DMS 273 (cell line): Measurements from ENCODE around the gene ZNF148.

Experiments
- DNase-seq: peaks from one replicate; lab custom pipeline; 2025; ENCODE audit not compliant: unreplicated experiment; lab: John Stamatoyannopoulos, UW

ZNF148 gene

DNA sequence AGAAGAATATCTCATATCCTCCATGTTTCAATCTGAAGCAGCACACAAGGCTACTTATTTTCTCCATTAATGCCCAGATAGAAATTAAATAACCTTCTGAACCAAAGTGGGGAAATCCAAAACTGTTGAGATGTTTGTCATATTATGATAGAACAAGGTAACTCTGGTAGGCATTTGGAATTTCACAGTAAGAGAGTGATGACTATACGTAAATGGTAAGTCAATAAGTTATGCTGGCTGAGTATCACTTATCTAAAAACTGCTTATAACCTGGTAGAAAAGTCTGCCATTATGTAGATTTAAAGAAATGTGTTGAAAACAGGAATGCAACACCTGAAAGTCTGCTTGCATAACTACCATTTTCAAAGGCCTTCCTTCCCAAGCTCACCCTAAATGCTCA is 145.4 kb downstream of the ZNF148 start:
- no peak for DNase-seq

DNA sequence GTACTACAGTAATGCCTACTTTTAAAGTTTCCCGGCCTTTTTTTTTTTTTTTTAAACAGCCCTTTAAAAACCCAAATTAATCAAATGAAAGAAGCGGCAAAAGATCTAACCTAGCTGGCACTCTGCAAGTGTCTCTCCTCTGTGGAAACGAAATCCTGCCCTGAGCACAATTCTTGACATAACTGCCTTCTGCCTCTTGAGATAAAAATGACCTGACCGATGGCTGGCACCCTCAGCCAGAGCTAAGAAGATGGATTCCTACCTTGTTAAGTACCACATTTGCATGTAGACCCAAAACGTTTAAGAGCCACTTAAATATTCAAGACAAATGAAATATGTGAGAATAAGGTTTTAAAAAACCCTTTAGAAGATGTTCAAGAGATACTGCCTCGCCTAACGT is 146.0 kb downstream of the ZNF148 start:
- DNase-seq = no peak

DNA sequence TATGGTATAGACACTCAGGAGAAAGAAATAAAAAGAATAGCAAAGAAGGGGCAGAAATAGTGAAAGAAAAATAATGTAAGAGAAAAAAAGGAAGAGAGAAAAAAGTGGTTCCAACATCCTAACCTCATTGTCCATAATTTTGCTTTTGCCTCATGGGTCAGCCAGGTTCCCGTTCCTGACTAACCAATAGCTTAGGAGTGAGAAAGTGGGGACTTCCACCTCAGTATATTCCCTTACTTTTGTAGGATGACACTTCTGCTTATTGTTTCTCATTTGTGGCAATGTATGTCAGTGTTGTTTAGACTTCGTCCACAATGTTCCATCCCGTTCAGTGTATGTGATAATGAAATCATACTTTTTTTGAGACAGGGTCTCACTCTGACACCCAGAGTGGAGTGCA is 153.3 kb downstream of the ZNF148 start:
- no peak for DNase-seq

DNA sequence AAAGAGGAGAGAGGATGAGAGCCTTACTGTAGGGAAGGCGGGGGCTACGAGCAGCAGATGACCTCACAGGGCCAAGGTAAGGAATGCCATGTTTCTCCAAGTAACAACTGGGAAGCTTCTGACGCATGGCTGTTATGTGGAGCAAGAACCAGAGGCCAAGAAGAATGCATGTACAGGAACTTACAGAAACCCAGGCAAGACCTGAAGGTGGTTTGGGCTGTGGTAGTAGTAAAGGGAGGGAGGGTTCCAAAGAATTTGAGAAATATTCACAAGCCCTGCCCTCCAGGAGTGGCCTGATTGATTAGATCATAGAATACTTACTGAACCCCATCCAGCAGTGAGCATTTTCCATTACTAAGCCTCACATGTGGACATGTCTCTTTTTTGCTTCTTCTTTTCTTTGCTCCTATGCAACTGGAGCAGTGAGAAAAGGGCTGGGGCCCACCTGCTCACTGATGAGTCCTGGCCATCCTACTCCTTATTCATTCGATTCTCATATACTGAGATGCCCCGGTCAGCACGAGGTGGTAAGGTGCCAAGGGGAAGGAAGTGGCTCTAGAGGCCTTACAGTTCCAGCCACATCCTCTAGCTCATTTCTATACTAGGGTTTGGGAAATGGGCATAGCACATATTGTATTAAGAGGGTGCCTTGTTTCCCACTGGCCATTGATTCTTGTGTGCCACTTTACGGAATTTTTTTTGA is 154.2 kb downstream of the ZNF148 start:
- DNase-seq = no peak

DNA sequence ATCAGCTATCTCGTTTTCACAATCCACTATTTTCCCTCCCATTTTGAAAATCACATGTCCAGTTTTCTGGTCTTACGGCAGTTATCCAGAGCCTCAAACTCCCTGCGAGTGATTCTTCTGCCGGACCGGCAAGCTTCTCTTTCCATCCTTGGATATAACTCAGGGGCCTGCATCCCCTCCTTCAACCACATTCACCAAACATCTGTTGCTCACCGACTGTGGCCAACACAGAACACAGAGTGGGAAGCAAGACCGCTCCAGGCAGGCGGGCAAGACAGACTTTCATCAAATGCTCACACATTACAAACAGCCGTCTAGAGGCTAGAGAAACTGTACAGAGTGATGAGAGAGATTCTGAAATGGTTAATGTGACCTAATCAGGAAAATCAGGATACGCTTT is 154.9 kb downstream of the ZNF148 start:
- peak; percentile 45 for DNase-seq

DNA sequence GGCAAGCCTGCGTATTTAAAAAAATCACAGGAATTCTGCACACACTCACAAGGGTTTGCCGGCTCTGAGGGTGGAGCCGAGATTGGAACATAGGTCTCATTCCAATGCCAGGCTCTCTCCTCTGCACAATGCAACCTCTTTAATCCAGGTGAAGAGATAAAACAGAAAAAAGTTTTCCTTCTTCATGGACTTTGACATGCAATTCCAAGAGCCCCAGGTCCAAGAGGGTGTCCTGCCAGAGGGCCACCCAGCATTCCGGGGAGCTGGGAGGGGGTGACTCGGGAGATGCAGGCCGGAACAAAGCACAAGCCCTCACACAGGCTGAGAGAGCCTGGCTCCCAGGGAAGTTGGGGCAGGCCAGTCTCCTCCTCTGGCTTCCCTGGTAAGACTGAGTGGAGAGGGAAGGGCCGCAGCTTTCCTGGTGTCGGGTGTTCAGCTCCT is 155.8 kb downstream of the ZNF148 start:
- DNase-seq = no peak

DNA sequence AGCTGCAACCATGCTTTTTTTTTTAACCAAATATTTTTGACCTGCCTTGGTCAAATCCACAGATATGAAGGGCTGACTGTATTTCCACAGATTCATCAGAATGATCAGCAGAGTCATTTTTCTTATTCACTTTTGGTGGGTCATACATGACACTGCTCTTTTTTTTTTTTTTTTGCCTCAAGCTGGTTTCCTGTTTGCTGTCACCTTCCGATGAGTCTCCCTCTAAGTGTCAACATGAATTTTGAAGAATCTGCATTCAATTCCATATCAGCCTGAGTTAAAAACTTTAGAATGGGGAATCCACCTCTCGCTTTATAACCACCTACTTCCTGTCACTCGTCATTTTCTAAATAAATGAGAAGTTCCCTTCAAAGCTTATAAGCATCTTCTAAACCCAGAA is 160.4 kb downstream of the ZNF148 start:
- no peak for DNase-seq

DNA sequence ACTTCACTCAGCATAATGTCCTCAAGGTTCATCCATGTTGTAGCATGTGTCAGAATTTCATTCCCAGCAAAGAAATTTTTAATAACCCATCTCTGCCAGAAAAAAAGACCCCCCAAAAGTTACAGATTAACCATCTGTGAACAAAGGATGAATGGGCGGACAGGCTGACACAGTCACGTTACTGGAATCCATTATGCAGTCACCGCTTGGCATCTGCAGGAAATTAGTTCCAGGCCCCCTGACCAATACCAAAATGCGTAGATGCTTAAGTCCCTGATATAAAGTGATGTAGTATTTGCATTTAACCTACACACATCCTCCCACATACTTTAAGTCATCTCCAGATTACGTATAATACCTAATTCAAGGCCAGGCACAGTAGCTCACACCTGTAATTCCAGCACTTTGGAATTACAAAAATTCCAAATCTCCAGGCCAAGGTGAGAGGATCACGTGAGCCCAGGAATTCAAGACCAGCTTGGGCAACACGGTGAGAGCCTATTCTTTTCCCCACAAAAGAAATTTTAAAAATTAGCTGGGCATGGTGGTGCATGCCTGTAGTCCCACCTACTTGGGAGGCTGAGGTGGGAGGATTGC is 161.1 kb downstream of the ZNF148 start:
- no peak for DNase-seq

DNA sequence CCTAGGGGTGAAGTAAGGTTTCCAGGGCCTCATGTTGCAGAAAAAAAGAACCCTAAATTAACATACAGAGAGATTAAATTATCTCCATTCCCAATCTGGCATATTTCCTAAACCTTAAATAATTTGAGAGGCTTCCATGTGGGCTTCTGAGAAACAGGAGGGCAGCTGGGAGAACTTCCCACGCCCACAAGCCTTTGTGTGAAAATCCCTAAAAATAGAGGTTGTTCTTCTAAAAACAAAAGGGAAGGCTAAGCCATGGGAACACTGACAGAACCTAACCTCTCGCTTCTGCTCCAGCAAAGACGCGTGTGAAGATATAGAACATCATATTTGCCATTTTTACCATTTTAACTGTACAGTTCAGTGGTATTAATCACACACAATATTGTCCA is 161.8 kb downstream of the ZNF148 start:
- no peak for DNase-seq

DNA sequence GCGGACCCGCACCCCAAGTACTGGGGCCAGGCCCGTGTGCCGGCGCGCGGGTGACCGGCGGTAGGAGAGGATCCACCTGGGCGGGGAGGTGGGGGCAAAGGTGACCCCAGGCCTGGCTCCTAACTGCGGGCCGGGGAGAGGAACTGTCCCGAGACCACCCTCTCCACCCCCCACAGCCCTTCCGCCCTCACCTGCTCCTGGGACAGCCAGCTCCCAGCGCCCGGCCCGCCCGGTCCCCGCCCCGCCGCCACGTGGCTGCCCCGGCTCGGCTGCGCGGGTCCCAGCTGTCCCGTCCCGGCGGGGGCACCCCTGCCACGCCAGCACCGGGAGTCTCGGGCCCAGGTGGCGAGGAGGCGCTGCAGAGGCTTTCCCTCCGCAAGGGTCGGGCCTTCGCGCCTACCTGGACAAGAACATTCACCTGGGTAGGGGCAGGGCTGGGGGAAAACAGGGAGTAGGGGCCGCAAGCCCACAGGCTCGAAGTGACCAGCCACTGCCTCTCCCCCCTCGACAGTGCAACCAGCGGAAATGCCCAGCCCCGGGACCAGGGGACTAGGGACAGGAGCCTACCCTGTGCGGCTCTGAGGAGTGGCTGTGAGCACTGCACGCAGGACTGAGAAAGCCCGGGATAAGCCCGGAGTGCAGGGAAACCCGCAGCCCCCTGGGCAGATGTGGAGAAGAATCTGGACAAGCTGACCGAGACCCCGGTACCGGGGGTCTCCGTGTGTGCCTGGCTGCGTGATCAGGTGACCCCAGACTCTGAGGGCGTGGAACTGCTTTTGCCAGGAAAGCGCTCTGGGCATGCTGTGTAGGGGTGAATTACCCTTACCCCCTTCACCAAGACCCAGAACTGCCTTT is 162.4 kb downstream of the ZNF148 start, which contains the start of gene SLC12A8:
Gene SLC12A8 (minus strand): TSS at position 240 of the 855 bp plus-strand sequence. CDS start 1,399 bp downstream, outside the sequence.
- peak; percentile 72 for DNase-seq

DNA sequence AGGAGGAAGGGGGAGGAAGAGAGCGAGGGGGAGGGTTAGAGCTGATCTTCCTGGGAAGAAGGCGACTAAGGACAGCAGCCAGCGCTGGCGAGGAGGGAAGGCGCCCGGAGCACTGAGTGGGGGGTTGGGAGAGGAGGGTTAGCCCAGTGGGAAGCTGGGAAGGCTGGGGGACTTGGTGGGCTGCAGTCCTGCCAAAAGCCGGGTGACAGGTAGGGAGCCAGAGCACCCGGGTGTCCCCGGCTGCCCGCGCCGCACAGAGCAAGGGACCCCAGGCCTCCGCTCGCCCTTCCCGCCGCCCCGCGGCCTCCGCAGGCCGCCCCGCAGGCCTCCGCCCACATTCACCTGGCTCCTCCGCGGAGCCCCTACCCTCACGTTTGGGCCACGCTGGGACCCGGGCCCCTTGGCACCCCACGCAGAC is 163.0 kb downstream of the ZNF148 start:
- DNase-seq = peak; percentile 74

DNA sequence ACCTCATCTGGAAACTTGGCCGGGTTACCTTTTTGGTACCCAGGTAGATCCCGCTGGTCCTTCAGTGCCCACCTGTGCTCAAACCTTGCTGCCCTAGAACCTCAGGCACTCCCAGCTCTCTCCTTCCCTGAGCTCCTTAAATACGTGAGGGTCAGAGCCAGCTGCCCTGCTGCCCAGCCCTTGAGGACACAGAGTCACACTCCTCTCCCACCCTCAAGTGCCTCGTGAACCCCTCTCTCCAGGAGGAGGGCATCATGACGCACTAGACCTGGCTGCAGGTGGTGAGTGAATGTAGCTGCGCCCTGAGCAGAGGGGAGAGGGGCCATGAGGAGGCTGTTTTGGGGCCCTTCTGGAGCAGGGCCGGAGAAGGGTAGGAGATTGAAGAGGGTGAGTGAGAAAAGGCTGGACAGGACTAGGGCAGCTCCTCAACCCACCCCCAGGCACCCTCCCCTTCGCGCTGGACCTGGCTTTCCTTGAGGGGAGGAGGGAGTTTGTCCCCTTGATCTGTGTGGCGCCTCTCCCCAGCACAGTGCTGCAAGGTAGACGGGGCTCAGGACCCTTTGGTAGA is 163.5 kb downstream of the ZNF148 start:
- DNase-seq = no peak

DNA sequence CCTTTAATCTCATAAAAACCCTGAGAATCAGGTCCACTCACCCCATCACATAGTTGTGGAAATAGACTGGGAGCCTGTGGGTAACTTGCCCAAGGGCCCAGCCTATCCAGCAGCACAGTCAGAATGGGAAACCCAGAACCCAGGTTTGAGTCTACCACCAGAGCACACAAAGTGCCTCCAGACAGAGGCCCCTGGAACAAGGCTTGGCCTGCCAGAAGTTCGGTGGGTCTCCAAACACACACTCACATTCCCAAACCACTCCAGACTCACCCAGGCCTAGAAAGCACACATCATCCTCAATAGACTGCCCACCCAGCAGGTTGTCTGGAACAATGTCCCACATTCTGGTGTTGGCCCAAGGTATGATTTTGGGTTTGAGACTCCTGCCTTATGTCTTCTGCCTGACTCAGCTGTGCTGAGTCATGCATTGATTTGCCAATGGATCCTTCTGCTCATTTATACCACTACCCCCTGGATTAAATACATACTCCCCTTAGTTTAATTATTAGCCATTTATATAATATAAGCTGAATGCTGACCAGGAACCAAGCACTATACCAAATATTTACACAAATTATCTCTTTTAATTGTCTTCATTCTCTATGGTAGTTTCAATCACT is 167.1 kb downstream of the ZNF148 start:
- peak; percentile 55 for DNase-seq

DNA sequence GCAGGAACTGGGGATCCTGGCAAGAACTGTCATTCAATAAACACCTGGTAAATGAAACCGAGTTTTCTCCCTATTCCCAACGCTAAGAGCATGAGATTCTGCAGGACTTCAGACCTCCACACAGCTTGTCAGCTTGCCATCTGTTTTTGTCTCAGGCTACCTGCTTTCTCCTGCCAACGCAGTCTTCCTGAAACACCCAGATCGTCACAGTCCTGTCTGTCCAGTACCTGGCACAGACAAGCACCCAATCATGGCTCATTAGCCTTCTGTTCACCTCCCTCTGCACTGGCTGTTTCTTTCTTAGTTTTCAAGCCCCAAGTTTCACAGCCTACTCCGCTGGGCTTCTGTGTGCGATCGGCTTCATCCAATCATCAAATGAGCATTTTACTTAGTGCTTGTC is 167.6 kb downstream of the ZNF148 start:
- peak; percentile 71 for DNase-seq

DNA sequence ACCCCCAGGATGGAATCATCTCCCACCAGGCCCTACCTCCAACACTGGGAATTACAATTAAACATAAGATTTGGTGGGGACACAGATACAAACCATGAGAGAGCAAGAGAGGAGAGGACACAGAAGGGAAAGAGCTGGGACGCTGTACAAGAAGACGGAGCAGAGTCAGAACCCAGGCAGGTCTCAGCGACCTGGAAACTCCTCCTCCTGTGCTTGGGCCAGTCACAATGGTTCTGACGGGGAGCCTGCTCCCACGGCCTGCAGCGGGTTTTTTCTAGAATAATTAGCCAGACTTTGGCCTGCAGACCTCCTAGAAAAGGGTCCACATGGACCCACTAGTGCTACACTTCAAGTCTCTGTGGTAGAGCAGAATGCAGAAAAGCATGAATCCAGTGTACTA is 168.2 kb downstream of the ZNF148 start:
- no peak for DNase-seq

DNA sequence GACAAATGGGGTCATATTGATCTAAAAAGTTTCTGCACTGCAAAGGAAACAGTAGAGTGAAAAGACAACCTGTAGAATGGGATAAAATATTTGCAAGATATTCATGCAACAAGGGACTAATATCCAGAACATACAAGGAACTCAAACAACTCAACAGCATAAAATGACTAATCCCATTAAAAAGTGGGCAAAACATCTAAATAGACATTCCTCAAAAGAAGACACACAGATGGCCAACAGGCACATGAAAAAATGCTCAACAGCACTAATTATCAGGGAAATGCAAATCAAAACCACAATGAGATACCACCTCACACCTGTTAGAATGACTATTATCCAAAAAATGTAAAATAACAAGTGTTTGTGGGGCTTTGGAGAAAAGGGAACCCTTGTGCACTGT is 171.4 kb downstream of the ZNF148 start:
- no peak for DNase-seq

DNA sequence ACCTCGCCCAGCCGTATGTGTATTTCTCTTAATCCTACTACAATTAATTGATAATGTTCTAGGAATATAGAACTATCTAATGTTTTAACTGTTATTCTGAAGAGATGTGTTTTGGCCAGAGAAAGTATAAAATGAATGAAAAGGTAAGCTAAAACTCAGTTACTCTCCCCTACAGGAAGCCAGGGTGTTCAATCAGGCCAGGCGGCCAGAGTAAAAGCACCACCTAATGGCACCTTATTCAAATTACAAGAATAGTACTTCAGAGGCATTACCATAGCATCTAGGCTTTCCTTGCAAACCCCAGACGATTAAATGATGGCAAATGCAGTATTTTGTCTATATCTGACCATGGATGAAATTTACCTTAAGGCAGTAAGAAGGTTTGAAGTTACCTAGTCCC is 172.9 kb downstream of the ZNF148 start:
- peak; percentile 49 for DNase-seq

DNA sequence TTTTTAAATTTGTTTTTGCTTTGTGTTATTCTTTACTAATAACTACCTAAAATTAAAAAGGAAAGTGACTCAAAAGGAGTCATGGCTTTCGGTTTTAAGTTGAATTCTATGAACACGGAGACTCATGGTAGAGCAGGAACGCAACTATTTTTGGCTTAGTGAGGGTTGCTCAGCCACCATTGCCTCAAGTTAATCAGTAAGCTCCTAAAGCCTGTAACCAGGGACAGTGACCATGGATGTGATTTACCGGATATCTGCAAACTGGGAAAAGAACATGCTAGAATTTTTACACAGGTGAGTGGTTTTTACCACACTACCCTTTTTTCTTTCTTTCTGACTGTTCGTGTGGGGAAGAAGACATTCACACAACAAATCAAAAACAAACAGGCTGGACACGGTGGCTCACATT is 174.4 kb downstream of the ZNF148 start:
- no peak for DNase-seq

DNA sequence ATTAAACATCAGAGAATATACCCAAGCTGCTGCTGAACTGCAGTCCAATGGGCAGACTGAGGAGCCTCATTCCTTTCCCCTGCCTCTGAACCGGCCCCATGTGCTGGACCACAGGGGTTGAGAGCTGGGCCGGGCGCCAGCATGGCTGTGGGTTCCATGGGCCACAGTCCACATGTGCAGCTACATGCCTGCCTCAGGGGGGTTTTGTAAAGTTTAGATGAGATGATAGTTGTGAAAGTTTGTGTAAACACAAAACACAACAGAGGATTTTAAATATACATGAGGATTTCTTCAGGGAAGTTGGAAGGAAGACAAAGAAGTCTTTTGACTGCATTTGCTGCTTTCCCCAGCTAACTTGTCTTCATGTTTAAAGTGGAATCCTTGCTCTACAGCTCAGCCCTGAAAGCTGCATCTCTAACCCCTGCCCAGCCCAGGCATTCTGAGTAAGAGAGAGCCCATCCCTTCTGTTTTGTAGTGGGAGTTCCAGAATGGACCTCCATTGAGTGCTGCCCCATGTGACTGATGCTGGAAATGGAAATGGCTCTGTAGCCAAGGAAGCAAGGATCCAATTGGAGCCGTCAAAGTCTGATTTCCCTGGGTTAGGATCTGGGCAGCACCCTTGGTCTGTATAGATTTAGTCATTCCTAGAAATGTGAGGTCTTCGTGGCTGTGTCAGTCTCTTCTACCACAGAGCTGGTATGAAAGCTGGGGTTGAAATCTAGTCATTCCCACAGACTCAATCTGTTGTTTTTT is 180.1 kb downstream of the ZNF148 start:
- DNase-seq = peak; percentile 28

DNA sequence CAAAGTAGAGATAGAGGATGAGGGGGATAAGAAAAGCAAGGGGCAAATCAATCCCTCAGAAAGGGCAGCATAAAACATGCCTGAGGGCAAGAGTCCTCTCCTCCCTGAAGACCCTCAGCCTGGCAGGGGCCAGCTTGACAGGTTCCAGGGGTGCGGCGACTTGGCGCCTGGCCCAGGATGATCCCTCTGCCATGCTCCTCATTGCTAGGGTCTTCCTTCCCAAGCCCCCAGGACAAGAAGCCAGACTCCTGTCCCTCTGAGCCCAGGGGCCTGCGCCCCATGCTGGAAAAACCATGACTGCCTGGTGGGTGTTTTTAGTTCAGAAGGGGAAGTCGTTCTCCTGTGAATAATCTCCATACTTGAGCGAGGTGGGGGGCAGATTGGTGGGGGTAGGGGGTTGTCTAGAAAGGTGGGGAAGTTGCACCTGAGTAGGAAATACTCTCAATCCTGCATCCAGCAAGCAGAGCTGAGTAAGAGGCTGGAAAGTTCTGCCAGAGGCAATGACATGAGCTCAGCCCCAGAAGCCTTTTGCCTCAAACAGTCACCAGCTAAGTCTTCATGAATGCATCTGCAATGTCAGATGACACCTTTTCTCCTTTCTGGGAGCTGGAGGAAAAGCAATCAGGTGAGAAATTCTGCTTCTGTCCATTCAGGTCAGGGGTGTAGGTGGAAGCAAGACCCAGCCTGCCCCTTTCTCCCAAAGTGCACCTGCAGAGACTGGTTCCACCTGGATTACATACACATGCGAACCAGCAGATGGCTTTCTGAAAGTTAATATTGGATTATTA is 180.9 kb downstream of the ZNF148 start:
- DNase-seq = no peak
